ENCODE measurements around the gene CD247.

Gene CD247

GRCh38 chr1:167400359-167400953 lies 117.9 kb downstream of the CD247 start:
- DNase-seq, result no peak

GRCh38 chr1:167392200-167392696 lies 126.1 kb downstream of the CD247 start:
- DNase-seq, result no peak

- no peak for DNase-seq
Observed at GRCh38 chr1:167388976-167389375, 129.4 kb downstream of the CD247 start.

- DNase-seq, result no peak
Observed at GRCh38 chr1:167387251-167387910, 130.9 kb downstream of the CD247 start.
